HG03159 (cell line): Measurements from ENCODE around the gene CAMKMT.
A peak's percentile ranks its signal among the peaks of the same experiment; 100 is the strongest.

ENCODE experiments used
- ATAC-seq: cut with Tn5 transposase; IDR thresholded peaks from one replicate; pipeline ENCODE4 v1.9.1; 2021; ENCODE audit warnings: mild to moderate bottlenecking, moderate library complexity; ENCODE audit not compliant: unreplicated experiment

CAMKMT gene

DNA sequence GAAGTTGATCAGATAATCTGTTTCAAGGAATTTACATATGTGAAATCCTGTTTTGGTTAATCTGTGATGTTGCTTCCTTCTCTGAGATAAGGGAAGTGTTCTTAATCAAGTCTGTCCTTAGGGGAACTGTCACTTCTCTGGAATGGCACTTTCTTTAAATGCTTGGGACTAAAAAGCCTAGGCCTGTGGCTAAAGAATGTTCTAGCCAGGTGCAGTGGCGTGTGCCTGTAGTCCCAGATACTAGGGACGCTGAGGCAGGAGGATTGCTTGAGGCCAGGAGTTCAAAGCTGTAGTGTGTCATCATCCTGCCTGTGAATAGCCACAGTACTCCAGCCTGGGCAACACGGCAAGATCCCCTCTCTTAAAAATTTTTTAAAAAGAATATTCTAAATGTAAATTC is 362.2 kb downstream of the CAMKMT start:
- ATAC-seq, result no peak

GRCh38 chr2:44730593-44730992 is 368.8 kb downstream of the CAMKMT start:
- no peak for ATAC-seq

GRCh38 chr2:44731505-44731904 is 369.8 kb downstream of the CAMKMT start:
- peak; percentile 95 for ATAC-seq

- ATAC-seq, result no peak
These were observed 374.7 kb downstream of the CAMKMT start for GRCh38 chr2:44736270-44736942.

- no peak for ATAC-seq
These were observed 378.9 kb downstream of the CAMKMT start for GRCh38 chr2:44740678-44741077.

- ATAC-seq, result no peak
These were observed 379.8 kb downstream of the CAMKMT start for GRCh38 chr2:44741507-44741906.

DNA sequence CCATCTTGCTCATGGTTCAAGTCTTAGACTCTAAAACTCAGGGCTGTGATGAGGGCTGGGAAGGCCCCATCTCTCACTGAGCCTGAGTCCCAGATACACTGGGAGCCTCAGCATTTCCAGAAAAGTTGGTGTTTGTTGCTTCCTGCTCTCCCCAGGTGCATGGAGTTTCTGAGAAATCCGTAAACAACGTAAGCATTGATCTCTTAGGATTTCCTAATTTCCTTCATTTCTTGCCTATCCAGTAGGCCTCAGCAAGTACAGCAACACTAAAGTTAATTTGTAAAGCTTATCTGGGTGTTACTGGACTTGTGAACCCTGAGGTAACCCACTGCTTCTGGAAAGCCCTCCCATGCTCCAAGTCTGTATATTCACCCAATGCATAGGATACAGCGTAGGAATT is 380.3 kb downstream of the CAMKMT start:
- ATAC-seq, result no peak

GRCh38 chr2:44743473-44743872 is 381.7 kb downstream of the CAMKMT start:
- no peak for ATAC-seq

GRCh38 chr2:44744961-44745892 is 383.5 kb downstream of the CAMKMT start:
- ATAC-seq, result no peak

DNA sequence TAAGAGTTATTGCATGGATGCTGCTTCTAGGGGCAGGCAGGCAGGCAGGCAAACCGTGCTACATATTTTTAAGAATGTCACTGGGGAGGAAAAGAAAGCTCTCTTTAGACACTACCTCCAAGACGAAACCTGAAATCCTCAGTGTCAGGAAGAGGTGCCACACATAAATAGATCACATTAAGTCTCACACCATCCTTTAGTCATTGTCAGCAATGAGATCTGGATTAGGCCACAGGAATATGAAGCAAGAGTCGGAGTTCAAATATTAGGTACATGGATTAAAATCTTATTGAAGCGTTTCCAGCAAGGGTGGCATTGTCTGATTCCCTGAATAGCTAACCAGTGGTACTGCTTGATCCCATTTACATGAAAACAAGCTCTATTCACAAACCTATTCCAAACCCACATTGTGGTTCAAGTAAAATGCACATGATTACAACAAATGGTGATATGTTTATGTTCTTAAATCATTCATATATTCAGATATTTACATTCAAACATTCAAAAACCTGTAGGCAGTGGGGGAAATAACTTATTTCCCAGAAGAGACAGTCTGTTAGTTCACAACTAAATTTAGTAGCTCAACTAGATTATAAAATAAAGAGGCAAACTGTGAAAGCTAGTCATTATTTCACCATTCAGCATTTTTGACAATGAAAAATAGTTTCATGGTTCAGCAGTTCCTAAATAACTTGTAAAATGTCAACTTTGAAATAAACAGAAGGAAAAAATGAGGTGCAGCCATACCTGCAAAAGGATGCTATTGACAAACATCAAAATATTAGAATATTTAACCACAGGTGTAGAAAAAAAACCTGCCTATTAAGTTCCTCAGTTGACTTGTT is 384.4 kb downstream of the CAMKMT start:
- no peak for ATAC-seq

- ATAC-seq, result no peak
These were observed 385.3 kb downstream of the CAMKMT start for GRCh38 chr2:44746856-44747615.

DNA sequence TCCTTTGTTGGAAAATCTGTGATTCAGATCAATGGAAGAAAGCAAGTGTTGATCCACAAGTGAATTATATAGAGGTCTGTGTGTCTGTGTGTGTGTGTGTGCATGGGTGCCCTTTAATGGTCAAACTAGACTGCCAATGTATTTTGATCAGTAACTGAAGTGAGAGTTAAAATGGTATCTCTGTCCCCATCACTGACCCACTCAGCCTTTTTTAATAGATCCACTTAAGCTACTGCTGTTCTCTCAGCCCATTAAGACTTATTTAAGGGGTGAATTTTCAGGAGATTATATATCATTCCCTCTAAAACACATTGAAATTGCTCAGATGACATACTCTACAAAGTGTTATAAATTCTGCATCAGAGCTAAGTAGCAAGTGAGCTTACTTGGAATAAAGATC is 386.0 kb downstream of the CAMKMT start:
- ATAC-seq, result no peak

DNA sequence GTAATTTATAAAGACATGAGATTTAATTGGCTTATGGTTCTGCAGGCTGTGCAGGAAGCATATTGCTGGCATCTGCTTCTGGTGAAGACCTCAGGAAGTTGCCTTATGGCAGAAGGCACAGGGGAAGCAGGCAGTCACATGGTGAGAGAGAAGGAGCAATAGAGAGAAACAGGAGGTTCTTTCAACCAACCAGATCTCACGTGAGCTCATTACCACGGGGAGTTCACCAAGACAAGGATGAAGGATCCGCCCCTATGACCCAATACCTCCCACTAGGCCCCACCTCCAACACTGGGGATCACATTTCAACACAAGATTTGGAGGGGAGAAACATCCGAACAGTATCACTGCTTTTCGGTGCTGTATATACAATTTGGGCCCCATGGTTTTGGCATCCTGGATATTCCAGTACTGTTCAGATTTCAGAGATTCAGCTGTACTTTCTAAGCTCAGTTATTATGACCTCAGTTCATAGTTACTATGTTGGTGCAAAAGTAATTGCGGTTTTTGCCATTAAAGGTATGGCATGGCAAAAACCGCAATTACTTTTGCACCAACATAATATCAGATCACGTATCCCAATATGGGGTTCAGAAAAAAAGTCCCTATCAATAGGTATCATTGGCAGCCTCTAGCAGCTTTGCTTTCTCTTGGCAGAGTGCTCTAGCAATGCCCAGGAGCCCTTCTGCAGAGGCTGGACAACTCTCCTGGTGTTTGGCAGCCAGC is 390.2 kb downstream of the CAMKMT start:
- no peak for ATAC-seq

DNA sequence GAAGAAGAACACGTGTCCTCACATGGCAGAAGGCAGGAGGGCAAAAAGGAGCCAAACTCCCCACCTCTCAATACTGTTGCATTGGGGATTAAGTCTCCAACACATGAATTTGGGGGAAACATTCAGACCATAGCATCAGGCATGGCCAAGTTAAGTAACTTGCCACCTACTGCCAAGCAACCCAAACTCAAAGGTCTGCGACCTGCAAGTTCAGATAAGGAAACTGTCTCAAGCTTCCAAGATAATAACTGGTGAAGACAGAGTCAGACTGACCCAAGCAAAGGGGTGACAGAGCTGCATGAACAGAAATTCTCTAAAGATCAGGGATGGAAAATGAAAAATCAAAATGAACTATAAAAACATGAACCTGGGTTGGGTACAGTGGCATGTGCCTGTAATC is 391.0 kb downstream of the CAMKMT start:
- no peak for ATAC-seq

DNA sequence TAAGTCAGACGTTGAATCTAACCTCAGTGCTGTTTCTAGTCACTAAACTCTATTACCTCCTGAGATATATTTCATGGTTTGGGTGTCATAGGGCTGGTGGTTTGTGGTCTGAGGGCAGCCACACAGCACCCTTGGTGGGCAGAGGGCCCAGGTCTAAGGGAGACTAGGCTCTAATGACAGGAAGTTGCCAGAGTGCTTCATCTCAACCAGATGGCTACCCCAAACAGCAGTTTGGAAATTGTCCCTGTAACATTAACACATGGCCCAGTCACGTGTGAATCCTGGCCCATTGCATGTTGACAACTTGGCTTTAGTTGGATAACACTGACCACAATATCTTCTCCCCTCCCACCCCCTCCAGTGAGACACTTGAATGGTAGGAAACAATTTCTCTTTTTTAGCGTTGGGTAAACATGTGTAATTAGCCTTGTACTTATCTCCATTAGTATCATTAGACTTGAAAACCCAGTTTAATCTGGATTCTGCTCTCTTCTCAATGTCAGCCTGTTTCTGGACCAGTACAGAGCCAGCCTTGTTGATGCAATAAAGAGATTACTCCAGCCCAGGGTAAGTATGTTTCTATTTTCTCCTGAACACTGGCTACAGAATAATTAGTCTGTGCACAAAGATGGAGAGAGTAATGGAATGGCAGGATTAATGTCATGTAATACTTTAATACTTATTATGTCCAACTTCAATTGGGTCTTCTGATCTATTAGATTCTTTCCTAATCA is 392.0 kb downstream of the CAMKMT start:
- ATAC-seq, result peak; percentile 79

DNA sequence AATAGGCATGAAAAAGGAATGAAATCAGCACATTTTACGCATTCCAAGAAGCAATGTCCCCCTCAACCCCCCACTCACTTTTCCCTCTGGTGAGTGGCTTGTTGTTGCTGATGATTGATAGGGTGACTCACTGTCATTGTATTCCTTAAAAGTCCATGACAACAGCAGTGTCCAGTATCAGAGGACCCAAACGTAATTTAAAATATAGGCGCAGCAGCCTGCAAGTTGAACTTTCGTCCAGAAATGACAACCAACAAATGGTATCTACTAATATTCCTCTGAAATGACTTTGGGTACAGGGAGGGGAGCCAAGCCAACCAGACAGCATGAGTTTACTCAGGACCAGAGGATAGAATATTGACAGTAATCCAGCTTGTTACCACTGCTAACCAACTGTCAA is 396.8 kb downstream of the CAMKMT start:
- no peak for ATAC-seq

- no peak for ATAC-seq
These were observed 398.1 kb downstream of the CAMKMT start for GRCh38 chr2:44759823-44760222.

- no peak for ATAC-seq
These were observed 401.6 kb downstream of the CAMKMT start for GRCh38 chr2:44763275-44763782.

DNA sequence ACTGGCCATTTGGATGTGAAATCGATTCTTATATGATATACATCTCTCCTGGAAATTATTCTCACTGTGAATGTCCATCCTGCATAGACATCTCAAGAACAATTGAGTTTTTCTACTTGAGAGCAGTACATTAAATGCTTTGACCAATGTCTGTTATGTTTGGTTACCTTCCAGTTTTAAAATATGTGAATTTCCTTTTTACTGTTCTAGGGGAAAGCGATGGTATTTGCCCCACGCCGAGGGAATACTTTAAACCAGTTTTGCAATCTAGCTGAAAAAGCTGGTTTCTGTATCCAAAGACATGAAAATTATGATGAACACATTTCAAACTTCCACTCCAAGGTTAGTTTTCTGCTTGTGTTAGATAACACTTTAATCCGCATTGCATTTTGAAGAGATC is 404.5 kb downstream of the CAMKMT start:
- no peak for ATAC-seq
